ENCODE results near the gene PERCC1.
"Not testable (repeated sequence)": the region's sequence is repeated elsewhere in the genome, so short reads cannot be mapped to it uniquely, and the experiment has no call there.

PERCC1 gene

GRCh38 chr16:1469141-1469540 lies 38.3 kb downstream of the PERCC1 start:
- DNase-seq (ENCODE audit: low spot score): not testable (repeated sequence)

DNA sequence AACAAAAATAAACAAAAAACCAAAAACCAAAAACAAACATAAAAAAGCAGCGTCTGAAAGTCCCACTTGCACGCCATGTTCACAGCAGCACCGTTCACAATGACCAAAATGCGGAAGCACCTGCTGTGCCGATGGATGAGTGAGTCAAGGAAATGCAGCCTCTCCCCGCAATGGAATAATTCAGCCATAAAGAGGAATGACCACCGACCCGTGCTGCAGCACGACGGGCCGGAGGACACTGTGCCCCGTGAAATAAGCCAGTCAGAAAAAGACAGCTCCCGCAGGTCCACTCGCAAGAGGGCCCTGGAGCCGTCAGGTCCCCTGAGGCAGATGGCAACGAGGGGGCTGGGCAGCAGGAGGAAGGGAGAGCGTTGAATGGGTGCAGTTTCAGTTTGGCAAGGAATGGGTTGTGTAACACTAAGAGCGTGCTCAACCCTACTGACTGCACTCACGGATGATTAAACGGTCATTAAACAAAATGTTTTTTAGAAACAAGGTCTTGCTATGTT lies 38.9 kb downstream of the PERCC1 start:
- no peak for DNase-seq (ENCODE audit: low spot score)

GRCh38 chr16:1470481-1471251 lies 39.8 kb downstream of the PERCC1 start:
- no peak for DNase-seq (ENCODE audit: low spot score)

GRCh38 chr16:1471569-1472194 lies 40.8 kb downstream of the PERCC1 start:
- no peak for DNase-seq (ENCODE audit: low spot score)

- DNase-seq (ENCODE audit: low spot score): no peak
These were observed 42.1 kb downstream of the PERCC1 start for GRCh38 chr16:1472974-1473373.

GRCh38 chr16:1474082-1474795 lies 43.4 kb downstream of the PERCC1 start:
- DNase-seq (ENCODE audit: low spot score): no peak

GRCh38 chr16:1474796-1475551 lies 44.1 kb downstream of the PERCC1 start, which contains the start of gene CLCN7:
CLCN7 (minus strand) TSS chr16:1475028; CDS start chr16:1474974, 54 bp downstream.
- peak; percentile 72 for DNase-seq (ENCODE audit: low spot score)

- DNase-seq (ENCODE audit: low spot score): no peak
These were observed 44.8 kb downstream of the PERCC1 start for GRCh38 chr16:1475552-1476114.

DNA sequence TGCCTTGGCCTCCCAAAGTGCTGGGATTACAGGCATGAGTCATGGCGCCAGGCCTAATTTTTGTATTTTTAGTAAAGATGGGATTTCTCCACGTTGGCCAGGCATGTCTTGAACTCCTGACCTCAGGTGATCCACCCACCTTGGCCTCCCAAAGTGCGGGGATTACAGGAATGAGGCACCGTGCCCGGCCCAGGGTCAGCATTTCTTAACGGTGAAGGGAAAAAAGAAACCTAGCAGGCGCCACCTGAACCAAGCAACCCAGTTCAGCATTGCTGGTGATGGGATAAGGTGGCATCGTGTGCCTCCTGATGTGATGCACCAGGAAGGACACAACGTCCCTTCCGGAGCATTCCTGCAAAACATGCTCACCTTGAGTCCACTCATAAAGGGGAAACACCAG lies 46.2 kb downstream of the PERCC1 start:
- no peak for DNase-seq (ENCODE audit: low spot score)

- DNase-seq (ENCODE audit: low spot score): not testable (repeated sequence)
These were observed 48.1 kb downstream of the PERCC1 start for GRCh38 chr16:1478937-1479336.

DNA sequence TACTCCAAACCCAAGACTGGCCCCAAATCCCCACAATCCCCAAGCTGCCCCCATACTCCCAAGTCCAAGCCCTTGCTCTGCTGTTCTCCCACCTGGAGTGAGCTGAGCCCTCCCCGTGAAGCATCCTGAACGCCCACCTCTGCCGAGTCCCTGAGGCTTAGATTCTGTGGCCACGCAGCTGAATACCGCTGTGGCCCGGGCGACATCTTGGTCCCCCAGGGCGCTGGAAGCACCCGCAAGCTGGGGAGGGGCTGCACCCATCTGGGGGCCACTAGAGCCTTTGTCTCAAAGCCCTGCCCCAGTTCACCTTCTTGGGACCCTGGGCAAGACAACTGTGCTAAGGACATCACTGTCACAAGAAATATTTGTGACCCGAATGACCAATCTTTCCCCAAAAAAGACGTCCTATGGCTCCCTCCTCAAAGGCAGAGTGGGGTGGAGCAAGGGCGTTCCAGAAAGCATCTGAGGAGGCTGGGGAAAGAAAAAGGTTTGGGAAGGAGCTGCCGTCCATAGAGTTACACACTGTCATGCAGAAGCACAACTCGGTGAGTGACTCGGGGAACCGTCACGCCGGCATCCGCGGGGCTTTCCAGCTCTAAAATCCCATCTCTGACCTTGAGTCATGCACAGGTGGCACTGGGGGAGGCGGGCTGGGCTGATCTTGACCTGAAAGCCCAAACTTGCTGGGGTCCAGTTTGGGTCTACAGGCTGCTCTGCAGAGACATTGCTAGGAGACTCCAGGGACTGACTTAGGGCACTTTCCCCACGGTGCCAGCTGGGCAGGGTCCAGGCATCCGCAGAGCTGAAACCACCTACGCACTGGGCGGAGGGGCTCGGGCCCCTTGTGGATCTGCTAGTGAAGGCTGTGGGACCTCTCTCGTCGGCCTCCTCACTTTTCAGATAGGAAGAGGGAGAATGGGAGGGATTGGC lies 51.3 kb downstream of the PERCC1 start:
- no peak for DNase-seq (ENCODE audit: low spot score)
